Activated CD4-positive, alpha-beta T cell treated with anti-CD3 and anti-CD28 coated beads, Interleukin-2, amount 10 ng/mL, durations not matched to agents 24 days and 14 days (primary cell): ENCODE data around the gene POLR1A. TPM values are rescaled to one million over a fixed set of nuclear protein-coding genes. Genes with fewer than 3 reads are reported as not detected.

ENCODE experiments used
- DNase-seq: peaks from one replicate; pipeline ENCODE4 v3.0.0; 2022
- H3K27ac Mint-ChIP-seq: one replicate; pipeline ENCODE4 v1.8.0; 2022; ENCODE audit warnings: mild to moderate bottlenecking, mixed read lengths
- H3K27me3 Mint-ChIP-seq: one replicate; pipeline ENCODE4 v1.8.0; 2022; ENCODE audit warnings: mixed read lengths
- H3K36me3 Mint-ChIP-seq: one replicate; pipeline ENCODE4 v1.8.0; 2022; ENCODE audit warnings: low read depth, mild to moderate bottlenecking, mixed read lengths
- H3K4me1 Mint-ChIP-seq: one replicate; pipeline ENCODE4 v1.8.0; 2021; ENCODE audit warnings: mixed read lengths
- H3K4me3 Mint-ChIP-seq: one replicate; pipeline ENCODE4 v1.8.0; 2022; ENCODE audit warnings: mild to moderate bottlenecking, moderate library complexity, mixed read lengths
- H3K9me3 Mint-ChIP-seq: one replicate; pipeline ENCODE4 v1.8.0; 2021; ENCODE audit warnings: mixed read lengths
- intact Hi-C: fragments of 100-400 bp; cut with micrococcal nuclease; formaldehyde crosslinking; loops from one replicate; pipeline ENCODE4 v1.15.1; 2023
- total RNA-seq: library from RNA; stranded (reverse); gene quantifications from 2 replicates; pipeline ENCODE4 v1.2.3, GENCODE V29; 2022

POLR1A gene
- 66.8 and 73.5 TPM in 2 replicates for total RNA-seq

GRCh38 chr2:86105252-86105968 is at the start of gene POLR1A:
TSS of gene POLR1A (minus strand) at chr2:86105886. CDS start at chr2:86105776, 110 bp downstream.
- Mint-ChIP-seq H3K4me1 (peaks cover 43% of the 10 kb centered on the region), H3K9me3 (no peaks in the 10 kb centered on the region), H3K27me3 (no peaks in the 10 kb centered on the region), H3K36me3 (peaks cover 52% of the 10 kb centered on the region), H3K4me3 (peak within 1 kb of the TSS; percentile 94), H3K27ac (peak within 1 kb of the TSS; percentile 96)
- DNase-seq, result peak; percentile 95
- intact Hi-C loops, result loop anchor here (1.0 to 5.0 kb wide), 4 partner anchors 37 to 778 kb away; partner anchors contain the start of genes MRPL35, TGOLN2 and USP39

- Mint-ChIP-seq H3K9me3 (no peaks in the 10 kb centered on the region), H3K27ac (no peak overlapping the region), H3K4me3 (no peak overlapping the region), H3K36me3 (peaks cover 60% of the 10 kb centered on the region), H3K27me3 (no peaks in the 10 kb centered on the region), H3K4me1 (peaks cover 2% of the 10 kb centered on the region)
- intact Hi-C loops, result no loop called here
- no peak for DNase-seq
These were observed 44.8 kb upstream of the POLR1A start for GRCh38 chr2:86150502-86150901.

DNA sequence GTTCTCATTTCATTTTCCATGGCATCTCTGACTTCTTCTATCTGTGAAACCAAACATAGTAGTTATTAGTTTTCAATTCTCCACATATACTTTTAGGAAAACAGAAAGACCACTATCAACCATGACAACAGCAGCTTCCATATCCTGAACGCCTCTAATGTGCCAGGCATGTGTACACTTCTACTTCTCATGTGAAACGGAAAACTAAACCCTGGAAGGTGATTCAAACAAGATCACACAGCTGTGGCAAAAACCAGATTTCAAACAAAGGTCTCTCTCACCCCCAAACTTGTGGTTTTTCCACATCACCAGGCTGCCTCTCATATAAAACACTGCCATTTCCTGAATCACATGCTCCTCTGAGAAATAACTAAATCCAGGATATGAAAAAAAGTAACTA is 42.1 kb upstream of the POLR1A start:
- Mint-ChIP-seq H3K4me3 (no peak overlapping the region), H3K36me3 (peaks cover 65% of the 10 kb centered on the region), H3K4me1 (peaks cover under 1% of the 10 kb centered on the region), H3K9me3 (no peaks in the 10 kb centered on the region), H3K27ac (peak overlapping the region; percentile 46), H3K27me3 (no peaks in the 10 kb centered on the region)
- intact Hi-C loops, result no loop called here
- no peak for DNase-seq

GRCh38 chr2:86143926-86144685 is 38.4 kb upstream of the POLR1A start:
- no peak for DNase-seq
- Mint-ChIP-seq H3K9me3 (no peaks in the 10 kb centered on the region), H3K36me3 (peaks cover 64% of the 10 kb centered on the region), H3K27ac (peak overlapping the region; percentile 14), H3K4me1 (peaks cover 2% of the 10 kb centered on the region), H3K27me3 (no peaks in the 10 kb centered on the region), H3K4me3 (no peak overlapping the region)
- intact Hi-C loops, result loop anchor here (5.0 kb wide), 1 partner anchor 37 kb away; the partner anchor contains the start of genes POLR1A and PTCD3

DNA sequence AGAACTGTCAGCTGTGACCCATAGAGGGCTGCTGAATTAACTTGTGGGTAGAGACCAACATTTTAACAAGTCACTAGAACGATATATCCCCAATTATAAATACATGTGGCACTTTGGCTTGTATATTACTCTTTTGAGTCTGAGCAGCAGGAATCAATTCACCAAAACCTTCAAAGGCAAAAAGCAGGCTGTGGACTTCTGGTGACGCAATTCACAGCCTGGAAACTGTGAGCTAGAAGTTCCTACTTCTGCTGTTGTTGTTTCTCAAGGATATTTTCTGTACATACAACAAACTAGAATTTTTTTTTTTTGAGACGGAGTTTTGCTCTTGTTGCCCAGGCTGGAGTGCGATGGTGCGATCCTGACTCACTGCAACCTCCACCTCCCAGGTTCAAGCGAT is 37.6 kb upstream of the POLR1A start:
- intact Hi-C loops, result loop anchor here (5.0 kb wide), 1 partner anchor 36 kb away; the partner anchor contains the start of genes POLR1A and PTCD3
- Mint-ChIP-seq H3K27ac (no peak overlapping the region), H3K4me3 (no peak overlapping the region), H3K9me3 (no peaks in the 10 kb centered on the region), H3K4me1 (peaks cover 3% of the 10 kb centered on the region), H3K27me3 (no peaks in the 10 kb centered on the region), H3K36me3 (peaks cover 67% of the 10 kb centered on the region)
- DNase-seq, result no peak

- Mint-ChIP-seq H3K4me3 (no peak overlapping the region), H3K4me1 (peaks cover 3% of the 10 kb centered on the region), H3K36me3 (peaks cover 68% of the 10 kb centered on the region), H3K9me3 (no peaks in the 10 kb centered on the region), H3K27me3 (no peaks in the 10 kb centered on the region), H3K27ac (no peak overlapping the region)
- DNase-seq, result no peak
- intact Hi-C loops, result loop anchor here (5.0 kb wide), 1 partner anchor 35 kb away; the partner anchor contains the start of genes POLR1A and PTCD3
These were observed 37.0 kb upstream of the POLR1A start for GRCh38 chr2:86142436-86143257.

GRCh38 chr2:86140969-86141392 is 35.3 kb upstream of the POLR1A start:
- Mint-ChIP-seq H3K27me3 (no peaks in the 10 kb centered on the region), H3K4me3 (no peak overlapping the region), H3K36me3 (peaks cover 71% of the 10 kb centered on the region), H3K27ac (peak overlapping the region; percentile 25), H3K4me1 (peaks cover 3% of the 10 kb centered on the region), H3K9me3 (no peaks in the 10 kb centered on the region)
- intact Hi-C loops, result loop anchor here (5.0 kb wide), 1 partner anchor 34 kb away; the partner anchor contains the start of genes POLR1A and PTCD3
- DNase-seq, result no peak

DNA sequence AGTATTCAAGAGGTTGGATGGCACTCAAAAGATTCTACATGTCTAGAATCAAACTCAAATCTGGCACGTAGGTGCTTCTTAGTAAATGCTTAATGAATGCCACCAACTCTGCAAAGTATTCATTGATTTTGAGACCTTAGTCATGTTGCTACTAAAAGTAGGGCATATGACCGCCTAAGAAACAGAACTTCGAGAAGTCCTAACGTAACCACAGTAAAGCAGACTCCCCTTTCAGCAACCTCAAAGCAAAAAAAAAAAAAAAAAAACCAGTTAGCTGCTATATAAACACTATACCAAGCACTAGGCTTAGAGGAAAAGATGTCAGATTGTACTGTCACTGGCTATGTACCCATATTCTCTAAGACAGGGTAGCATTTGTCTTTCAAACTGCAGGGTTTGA is 34.3 kb upstream of the POLR1A start:
- H3K36me3 Mint-ChIP-seq, result peaks cover 77% of the 10 kb centered on the region
- H3K4me1 Mint-ChIP-seq, result peaks cover 3% of the 10 kb centered on the region
- no peak overlapping the region for H3K4me3 Mint-ChIP-seq
- H3K27me3 Mint-ChIP-seq, result no peaks in the 10 kb centered on the region
- intact Hi-C loops, result loop anchor here (5.0 kb wide), 1 partner anchor 33 kb away; the partner anchor contains the start of genes POLR1A and PTCD3
- H3K9me3 Mint-ChIP-seq, result no peaks in the 10 kb centered on the region
- peak overlapping the region; percentile 25 for H3K27ac Mint-ChIP-seq
- no peak for DNase-seq

DNA sequence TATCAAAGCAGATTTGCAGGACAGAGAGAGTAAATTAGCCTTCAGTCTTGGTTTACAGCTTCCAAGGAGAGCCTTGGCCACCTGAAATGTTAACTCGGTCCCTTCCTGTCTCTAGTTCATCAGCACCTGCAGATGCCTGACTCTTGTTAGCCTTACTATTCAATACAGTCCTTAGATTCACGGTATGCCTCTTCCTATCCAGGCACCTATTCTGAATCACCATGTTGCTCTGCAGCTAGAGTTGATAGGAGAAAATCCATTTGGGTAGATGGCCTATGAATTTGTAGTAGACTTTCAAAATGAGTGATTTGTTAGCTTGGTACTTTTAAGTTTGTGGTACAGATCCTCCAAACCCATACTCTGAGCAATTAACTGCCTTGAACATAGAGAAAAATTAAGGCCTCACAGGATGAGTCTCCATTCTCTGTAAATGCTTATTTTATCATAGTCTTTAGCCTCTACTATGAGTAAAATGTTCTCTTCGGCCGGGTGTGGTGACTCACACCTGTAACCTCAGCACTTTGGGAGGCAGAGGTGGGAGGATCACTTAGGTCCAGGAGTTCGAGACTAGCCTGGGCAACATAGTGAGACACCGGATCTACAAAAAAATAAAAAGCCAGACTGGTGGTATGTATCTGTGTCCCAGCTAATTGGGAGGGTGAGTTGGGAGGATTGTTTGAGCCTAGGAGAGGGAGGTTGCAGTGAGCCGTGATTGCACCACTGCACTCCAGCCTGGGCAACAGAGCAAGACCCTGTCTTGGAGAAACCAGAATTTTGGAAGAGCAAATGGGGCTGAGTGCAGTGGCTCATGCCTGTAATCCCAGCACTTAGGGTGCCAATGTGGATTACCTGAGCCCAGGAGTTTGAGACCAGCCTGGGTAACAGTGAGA is 33.3 kb upstream of the POLR1A start:
- H3K4me1 Mint-ChIP-seq, result peaks cover 3% of the 10 kb centered on the region
- DNase-seq, result no peak
- peaks cover 79% of the 10 kb centered on the region for H3K36me3 Mint-ChIP-seq
- no peaks in the 10 kb centered on the region for H3K27me3 Mint-ChIP-seq
- H3K4me3 Mint-ChIP-seq, result no peak overlapping the region
- H3K9me3 Mint-ChIP-seq, result no peaks in the 10 kb centered on the region
- intact Hi-C loops, result no loop called here
- H3K27ac Mint-ChIP-seq, result no peak overlapping the region

DNA sequence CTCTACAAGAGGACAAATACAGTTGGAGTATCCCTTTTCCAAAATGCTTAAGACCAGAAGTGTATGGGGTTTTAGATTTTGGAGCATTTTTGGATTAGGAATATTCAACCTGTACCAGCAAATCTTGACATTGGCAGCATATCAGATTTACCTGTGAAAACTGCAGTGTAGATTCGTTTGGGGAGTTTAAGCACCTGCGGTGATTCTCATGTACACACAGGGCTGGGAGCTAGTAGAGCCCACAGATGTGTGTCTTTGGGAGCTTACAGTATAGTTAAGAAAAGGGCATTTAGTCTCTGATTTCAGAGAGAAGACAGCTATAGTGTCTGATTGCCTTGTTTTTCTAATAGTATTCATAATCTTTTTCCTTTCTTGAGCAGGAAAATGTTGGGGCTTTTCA is 30.5 kb upstream of the POLR1A start:
- Mint-ChIP-seq H3K4me1 (peaks cover 3% of the 10 kb centered on the region), H3K9me3 (no peaks in the 10 kb centered on the region), H3K4me3 (no peak overlapping the region), H3K27me3 (no peaks in the 10 kb centered on the region), H3K27ac (no peak overlapping the region), H3K36me3 (peaks cover 88% of the 10 kb centered on the region)
- intact Hi-C loops, result no loop called here
- no peak for DNase-seq

GRCh38 chr2:86135653-86136052 is 30.0 kb upstream of the POLR1A start:
- intact Hi-C loops, result no loop called here
- H3K36me3 Mint-ChIP-seq, result peaks cover 88% of the 10 kb centered on the region
- no peaks in the 10 kb centered on the region for H3K27me3 Mint-ChIP-seq
- no peak for DNase-seq
- no peaks in the 10 kb centered on the region for H3K9me3 Mint-ChIP-seq
- no peak overlapping the region for H3K4me3 Mint-ChIP-seq
- H3K27ac Mint-ChIP-seq, result no peak overlapping the region
- H3K4me1 Mint-ChIP-seq, result peaks cover 3% of the 10 kb centered on the region

- H3K27me3 Mint-ChIP-seq, result no peaks in the 10 kb centered on the region
- H3K9me3 Mint-ChIP-seq, result no peaks in the 10 kb centered on the region
- H3K4me3 Mint-ChIP-seq, result no peak overlapping the region
- no peak for DNase-seq
- peaks cover 3% of the 10 kb centered on the region for H3K4me1 Mint-ChIP-seq
- H3K36me3 Mint-ChIP-seq, result peaks cover 86% of the 10 kb centered on the region
- no peak overlapping the region for H3K27ac Mint-ChIP-seq
- intact Hi-C loops, result no loop called here
These were observed 29.0 kb upstream of the POLR1A start for GRCh38 chr2:86134709-86135108.

DNA sequence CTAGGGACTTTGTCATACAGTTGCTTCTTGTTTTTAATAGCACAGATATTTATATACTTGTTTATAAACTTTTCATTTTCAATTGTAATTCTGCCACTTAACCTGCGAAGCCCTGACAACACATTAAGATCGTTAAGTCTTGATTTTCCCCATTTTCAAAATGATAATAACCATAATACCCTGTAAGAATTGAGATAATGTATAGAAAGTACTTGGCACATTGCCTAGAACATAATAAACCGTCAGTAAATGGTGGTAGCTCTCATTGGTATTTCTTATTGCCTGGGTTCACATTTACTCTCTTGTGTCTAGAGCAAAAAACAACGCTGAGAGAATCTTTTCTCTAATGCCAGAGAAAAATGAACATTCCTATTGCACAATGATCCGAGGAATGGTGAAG is 19.0 kb upstream of the POLR1A start:
- no peaks in the 10 kb centered on the region for H3K4me1 Mint-ChIP-seq
- no peaks in the 10 kb centered on the region for H3K27me3 Mint-ChIP-seq
- no peak overlapping the region for H3K27ac Mint-ChIP-seq
- peaks cover 73% of the 10 kb centered on the region for H3K36me3 Mint-ChIP-seq
- no peaks in the 10 kb centered on the region for H3K9me3 Mint-ChIP-seq
- no peak for DNase-seq
- H3K4me3 Mint-ChIP-seq, result no peak overlapping the region
- intact Hi-C loops, result no loop called here
